Measurements from ENCODE around the gene TSPEAR.

DNA sequence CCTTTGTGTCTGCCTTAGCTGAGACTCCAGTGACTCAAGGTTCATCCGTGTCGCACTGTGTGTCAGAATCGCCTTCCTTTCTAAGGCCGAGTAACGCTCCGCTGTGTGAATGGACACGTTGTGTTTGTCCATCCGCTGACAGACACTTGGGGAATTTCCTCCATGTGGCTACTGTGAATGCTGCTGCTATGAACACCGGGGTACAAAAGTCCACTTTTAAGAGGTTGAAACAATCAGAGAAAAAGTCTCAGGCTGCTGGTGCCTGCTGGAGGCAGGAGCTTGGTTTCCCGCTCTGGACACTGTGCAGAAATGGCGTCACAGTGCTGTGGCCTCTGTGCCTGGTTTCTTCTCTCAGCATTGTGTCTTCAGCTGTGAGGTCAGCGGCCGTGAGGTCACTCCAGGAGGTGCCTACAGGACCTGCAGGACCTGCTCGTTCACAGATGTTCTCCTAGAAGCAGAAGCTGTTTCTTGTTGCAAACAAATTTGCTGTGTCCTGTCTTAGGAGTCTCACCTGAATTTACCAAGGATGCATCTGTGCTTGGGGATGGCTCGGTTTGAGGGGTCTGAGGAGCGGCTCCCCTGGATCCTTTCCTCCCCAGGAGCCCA lies 205.6 kb downstream of the TSPEAR start:
- no peak for TF ChIP-seq JUND (IDR thresholded peaks at IDR 0.05)
- TF ChIP-seq SMC3 (IDR thresholded peaks at IDR 0.05; ENCODE audit: low read depth, low read length) = no peak
- no peak for TF ChIP-seq EZH2phosphoT487 (IDR thresholded peaks at IDR 0.05; ENCODE audit: borderline replicate concordance, low read depth)
- TF ChIP-seq, protein P1, sequence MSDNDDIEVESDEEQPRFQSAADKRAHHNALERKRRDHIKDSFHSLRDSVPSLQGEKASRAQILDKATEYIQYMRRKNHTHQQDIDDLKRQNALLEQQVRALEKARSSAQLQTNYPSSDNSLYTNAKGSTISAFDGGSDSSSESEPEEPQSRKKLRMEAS (IDR thresholded peaks at IDR 0.05; ENCODE audit: low read depth) = no peak
- TF ChIP-seq GABPA (IDR thresholded peaks at IDR 0.05; ENCODE audit: low read depth) = no peak
- no peak for TF ChIP-seq POLR2AphosphoS5 (IDR thresholded peaks at IDR 0.05; ENCODE audit: low read depth, low read length)
- TF ChIP-seq, protein P2, sequence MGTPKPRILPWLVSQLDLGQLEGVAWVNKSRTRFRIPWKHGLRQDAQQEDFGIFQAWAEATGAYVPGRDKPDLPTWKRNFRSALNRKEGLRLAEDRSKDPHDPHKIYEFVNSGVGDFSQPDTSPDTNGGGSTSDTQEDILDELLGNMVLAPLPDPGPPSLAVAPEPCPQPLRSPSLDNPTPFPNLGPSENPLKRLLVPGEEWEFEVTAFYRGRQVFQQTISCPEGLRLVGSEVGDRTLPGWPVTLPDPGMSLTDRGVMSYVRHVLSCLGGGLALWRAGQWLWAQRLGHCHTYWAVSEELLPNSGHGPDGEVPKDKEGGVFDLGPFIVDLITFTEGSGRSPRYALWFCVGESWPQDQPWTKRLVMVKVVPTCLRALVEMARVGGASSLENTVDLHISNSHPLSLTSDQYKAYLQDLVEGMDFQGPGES (IDR thresholded peaks at IDR 0.05; ENCODE audit: low read depth, low read length) = no peak
- TF ChIP-seq, protein P3, sequence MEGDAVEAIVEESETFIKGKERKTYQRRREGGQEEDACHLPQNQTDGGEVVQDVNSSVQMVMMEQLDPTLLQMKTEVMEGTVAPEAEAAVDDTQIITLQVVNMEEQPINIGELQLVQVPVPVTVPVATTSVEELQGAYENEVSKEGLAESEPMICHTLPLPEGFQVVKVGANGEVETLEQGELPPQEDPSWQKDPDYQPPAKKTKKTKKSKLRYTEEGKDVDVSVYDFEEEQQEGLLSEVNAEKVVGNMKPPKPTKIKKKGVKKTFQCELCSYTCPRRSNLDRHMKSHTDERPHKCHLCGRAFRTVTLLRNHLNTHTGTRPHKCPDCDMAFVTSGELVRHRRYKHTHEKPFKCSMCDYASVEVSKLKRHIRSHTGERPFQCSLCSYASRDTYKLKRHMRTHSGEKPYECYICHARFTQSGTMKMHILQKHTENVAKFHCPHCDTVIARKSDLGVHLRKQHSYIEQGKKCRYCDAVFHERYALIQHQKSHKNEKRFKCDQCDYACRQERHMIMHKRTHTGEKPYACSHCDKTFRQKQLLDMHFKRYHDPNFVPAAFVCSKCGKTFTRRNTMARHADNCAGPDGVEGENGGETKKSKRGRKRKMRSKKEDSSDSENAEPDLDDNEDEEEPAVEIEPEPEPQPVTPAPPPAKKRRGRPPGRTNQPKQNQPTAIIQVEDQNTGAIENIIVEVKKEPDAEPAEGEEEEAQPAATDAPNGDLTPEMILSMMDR (IDR thresholded peaks at IDR 0.05) = no peak
- TF ChIP-seq, protein P4, sequence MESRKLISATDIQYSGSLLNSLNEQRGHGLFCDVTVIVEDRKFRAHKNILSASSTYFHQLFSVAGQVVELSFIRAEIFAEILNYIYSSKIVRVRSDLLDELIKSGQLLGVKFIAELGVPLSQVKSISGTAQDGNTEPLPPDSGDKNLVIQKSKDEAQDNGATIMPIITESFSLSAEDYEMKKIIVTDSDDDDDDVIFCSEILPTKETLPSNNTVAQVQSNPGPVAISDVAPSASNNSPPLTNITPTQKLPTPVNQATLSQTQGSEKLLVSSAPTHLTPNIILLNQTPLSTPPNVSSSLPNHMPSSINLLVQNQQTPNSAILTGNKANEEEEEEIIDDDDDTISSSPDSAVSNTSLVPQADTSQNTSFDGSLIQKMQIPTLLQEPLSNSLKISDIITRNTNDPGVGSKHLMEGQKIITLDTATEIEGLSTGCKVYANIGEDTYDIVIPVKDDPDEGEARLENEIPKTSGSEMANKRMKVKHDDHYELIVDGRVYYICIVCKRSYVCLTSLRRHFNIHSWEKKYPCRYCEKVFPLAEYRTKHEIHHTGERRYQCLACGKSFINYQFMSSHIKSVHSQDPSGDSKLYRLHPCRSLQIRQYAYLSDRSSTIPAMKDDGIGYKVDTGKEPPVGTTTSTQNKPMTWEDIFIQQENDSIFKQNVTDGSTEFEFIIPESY (IDR thresholded peaks at IDR 0.05; ENCODE audit: borderline replicate concordance, low read depth) = no peak
- TF ChIP-seq TAF1 (IDR thresholded peaks at IDR 0.05; ENCODE audit: borderline replicate concordance, low read depth, low read length) = no peak
- TF ChIP-seq SIN3A (IDR thresholded peaks at IDR 0.05; ENCODE audit: borderline replicate concordance, low read depth, low read length) = no peak
- TF ChIP-seq RCOR1 (IDR thresholded peaks at IDR 0.05; ENCODE audit: low read length) = no peak
- TF ChIP-seq TEAD4 (IDR thresholded peaks at IDR 0.05; ENCODE audit: borderline replicate concordance, insufficient read depth) = no peak

Measured in SK-N-SH (cell line).